OCI-LY7 (cell line): ENCODE data around the gene GTSF1L. TPM values are rescaled to one million over a fixed set of nuclear protein-coding genes. Genes with fewer than 3 reads are reported as not detected.
"Not testable (repeated sequence)": the region's sequence is repeated elsewhere in the genome, so short reads cannot be mapped to it uniquely, and the experiment has no call there.

ENCODE experiments used
- BruUV-seq: library from RNA; stranded (reverse); fragments of 400-500 nt; replicated peaks from 2 replicates; lab custom pipeline; 2021; lab: Mats Ljungman, UMichigan
- CTCF ChIA-PET: fragments of 300-600 bp; sonication (Branson Sonifier 250); formaldehyde crosslinking; loops from one replicate; lab custom pipeline; 2022; ENCODE audit warnings: antibody characterized with exemption; ENCODE audit not compliant: unreplicated experiment; lab: Charles Lee
- POLR2A ChIA-PET: fragments of 300-600 bp; sonication (Branson Sonifier 250); formaldehyde crosslinking; loops from one replicate; lab custom pipeline; 2022; ENCODE audit warnings: antibody characterized with exemption; lab: Charles Lee
- DNase-seq: peaks from one replicate; pipeline ENCODE4 v3.0.0-alpha.2; 2015; ENCODE audit warnings: low spot score
- H2AFZ ChIP-seq: fragments of 200-600 bp; sonication (generic), shearing (Covaris generic); 2 replicates; pipeline ENCODE4 v1.6.1; 2014; ENCODE audit warnings: mild to moderate bottlenecking, antibody characterized with exemption, low read length, moderate library complexity
- H3K27ac ChIP-seq: fragments of 200-600 bp; sonication (generic); 2 replicates; pipeline ENCODE4 v1.5.1; 2014; ENCODE audit warnings: mixed run types, low read depth, mild to moderate bottlenecking, moderate library complexity, low read length, inconsistent platforms; ENCODE audit not compliant: poor library complexity, severe bottlenecking
- H3K36me3 ChIP-seq: fragments of 200-600 bp; sonication (generic); 2 replicates; pipeline ENCODE4 v1.6.1; 2014; ENCODE audit warnings: mild to moderate bottlenecking, antibody characterized with exemption, low read length, moderate library complexity, mixed read lengths; ENCODE audit not compliant: insufficient read depth
- H3K4me1 ChIP-seq: fragments of 200-600 bp; sonication (generic); 2 replicates; pipeline ENCODE4 v1.5.1; 2014; ENCODE audit warnings: mild to moderate bottlenecking, low read length; ENCODE audit not compliant: insufficient read depth, poor library complexity, severe bottlenecking
- H3K4me2 ChIP-seq: fragments of 200-600 bp; sonication (generic); 2 replicates; pipeline ENCODE4 v1.6.1; 2014; ENCODE audit warnings: mild to moderate bottlenecking, low read length
- H3K4me3 ChIP-seq: fragments of 200-600 bp; sonication (generic); 2 replicates; pipeline ENCODE4 v1.5.1; 2014; ENCODE audit warnings: mild to moderate bottlenecking, low read depth, low read length; ENCODE audit not compliant: poor library complexity, severe bottlenecking
- H3K79me2 ChIP-seq: fragments of 200-600 bp; sonication (generic); 2 replicates; pipeline ENCODE4 v1.6.1; 2016; ENCODE audit warnings: low read depth, mild to moderate bottlenecking, low read length, moderate library complexity, mixed read lengths; ENCODE audit not compliant: insufficient read depth
- H3K9me2 ChIP-seq: fragments of 200-600 bp; sonication (generic); 2 replicates; pipeline ENCODE4 v1.6.1; 2016; ENCODE audit warnings: mild to moderate bottlenecking, low read length, mixed read lengths; ENCODE audit not compliant: insufficient read depth
- H3K9me3 ChIP-seq: fragments of 200-600 bp; sonication (generic); 2 replicates; pipeline ENCODE4 v1.6.1; 2014; ENCODE audit warnings: mild to moderate bottlenecking, mixed run types, low read length, mixed read lengths
- H4K20me1 ChIP-seq: fragments of 200-600 bp; sonication (generic); 2 replicates; pipeline ENCODE4 v1.6.1; 2014; ENCODE audit warnings: mild to moderate bottlenecking, antibody characterized with exemption, low read length, moderate library complexity, mixed read lengths; ENCODE audit not compliant: insufficient read depth
- EZH2phosphoT487 ChIP-seq: fragments of 200-600 bp; sonication (generic); IDR thresholded peaks from 2 replicates; pipeline ENCODE4 v1.6.1; 2018; ENCODE audit warnings: low read depth, borderline replicate concordance, mild to moderate bottlenecking, mixed run types, antibody characterized with exemption, low read length, moderate library complexity, mixed read lengths
- intact Hi-C: fragments of 100-400 bp; cut with micrococcal nuclease; formaldehyde crosslinking; loops from one replicate; pipeline ENCODE4 v1.10.0; 2022; ENCODE audit not compliant: unreplicated experiment
- total RNA-seq, 2 experiments: library from RNA; depleted of rRNA in 1 of 2; stranded (reverse); fragments of >200 nt in 1 of 2; shearing (Covaris generic) in 1 of 2; gene quantifications; 2 replicates each; pipeline ENCODE4 v1.2.3, GENCODE V29; 2014 to 2022
- TF ChIP-seq, protein P1 (sequence below): fragments of 200-600 bp; sonication (generic); conservative IDR thresholded peaks from 2 replicates; pipeline ENCODE4 v1.5.1; 2014; ENCODE audit warnings: mild to moderate bottlenecking, antibody characterized with exemption, low read length, moderate library complexity, mixed read lengths

The GTSF1L gene
- total RNA-seq, 2 experiments from 2014 or later = 3.1 to 3.3 TPM

DNA sequence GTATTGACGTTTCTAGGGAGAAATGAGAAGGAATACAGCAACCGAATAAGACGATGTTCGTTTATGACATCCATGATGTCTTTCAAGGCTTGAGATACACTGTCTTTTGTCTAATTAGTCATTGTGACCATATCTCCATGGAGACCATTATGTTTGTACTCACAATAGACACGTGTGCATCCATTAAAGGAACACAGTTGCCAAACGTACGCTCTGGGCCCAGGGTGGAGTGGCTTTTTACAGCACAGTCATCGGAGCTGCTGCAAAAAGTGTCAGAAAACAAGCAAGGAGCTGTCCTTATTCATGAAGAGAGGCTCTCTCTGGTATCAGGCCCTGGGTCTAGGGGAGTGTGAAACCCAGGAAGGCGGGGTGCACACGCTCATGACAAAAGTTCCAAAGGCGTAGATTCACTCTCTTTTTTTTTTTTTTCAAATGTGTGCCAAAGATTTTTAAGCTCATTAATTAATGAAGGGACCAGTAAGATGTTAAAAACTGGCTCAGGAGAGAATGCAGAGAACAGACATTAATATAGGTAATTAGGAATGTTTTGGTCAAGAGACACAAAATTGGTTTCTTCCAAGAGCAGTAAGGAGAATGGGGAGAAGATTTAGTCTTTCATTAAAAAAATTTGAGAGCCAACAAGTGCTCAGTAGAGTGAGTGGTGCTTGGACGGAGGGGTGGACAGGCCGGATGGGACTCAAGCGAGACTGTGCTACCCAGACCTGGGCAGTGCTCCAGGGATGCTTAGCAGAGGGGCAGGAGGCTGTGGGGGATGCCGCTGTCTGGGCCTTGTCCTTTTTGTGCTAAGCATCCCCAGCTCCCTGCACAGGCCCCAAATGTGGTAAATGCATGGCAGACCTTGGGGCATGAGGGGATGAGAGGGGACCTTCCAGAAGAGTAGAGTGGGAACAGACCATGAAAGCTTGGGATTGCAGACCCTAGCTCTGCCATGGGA lies 34.9 kb upstream of the GTSF1L start:
- intact Hi-C loops = no loop called here
- POLR2A ChIA-PET = interaction anchor here (0.9 kb wide), 1 partner anchor 10 kb away, joined by 3 read pairs; no protein-coding TSS in a partner anchor
- H2AFZ ChIP-seq = no peak overlapping the region
- no peak overlapping the region for H3K4me3 ChIP-seq
- no peaks in the 10 kb centered on the region for H3K4me1 ChIP-seq
- H3K9me3 ChIP-seq = no peaks in the 10 kb centered on the region
- TF ChIP-seq EZH2phosphoT487 = no peak
- TF ChIP-seq, protein P1, sequence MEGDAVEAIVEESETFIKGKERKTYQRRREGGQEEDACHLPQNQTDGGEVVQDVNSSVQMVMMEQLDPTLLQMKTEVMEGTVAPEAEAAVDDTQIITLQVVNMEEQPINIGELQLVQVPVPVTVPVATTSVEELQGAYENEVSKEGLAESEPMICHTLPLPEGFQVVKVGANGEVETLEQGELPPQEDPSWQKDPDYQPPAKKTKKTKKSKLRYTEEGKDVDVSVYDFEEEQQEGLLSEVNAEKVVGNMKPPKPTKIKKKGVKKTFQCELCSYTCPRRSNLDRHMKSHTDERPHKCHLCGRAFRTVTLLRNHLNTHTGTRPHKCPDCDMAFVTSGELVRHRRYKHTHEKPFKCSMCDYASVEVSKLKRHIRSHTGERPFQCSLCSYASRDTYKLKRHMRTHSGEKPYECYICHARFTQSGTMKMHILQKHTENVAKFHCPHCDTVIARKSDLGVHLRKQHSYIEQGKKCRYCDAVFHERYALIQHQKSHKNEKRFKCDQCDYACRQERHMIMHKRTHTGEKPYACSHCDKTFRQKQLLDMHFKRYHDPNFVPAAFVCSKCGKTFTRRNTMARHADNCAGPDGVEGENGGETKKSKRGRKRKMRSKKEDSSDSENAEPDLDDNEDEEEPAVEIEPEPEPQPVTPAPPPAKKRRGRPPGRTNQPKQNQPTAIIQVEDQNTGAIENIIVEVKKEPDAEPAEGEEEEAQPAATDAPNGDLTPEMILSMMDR = no peak
- H4K20me1 ChIP-seq = no peaks in the 10 kb centered on the region
- no peaks in the 10 kb centered on the region for H3K9me2 ChIP-seq
- no TSS peak for BruUV-seq
- no peak overlapping the region for H3K27ac ChIP-seq
- no peaks in the 10 kb centered on the region for H3K36me3 ChIP-seq
- DNase-seq = no peak
- no peak overlapping the region for H3K4me2 ChIP-seq
- CTCF ChIA-PET = no interaction called here
- no peaks in the 10 kb centered on the region for H3K79me2 ChIP-seq

DNA sequence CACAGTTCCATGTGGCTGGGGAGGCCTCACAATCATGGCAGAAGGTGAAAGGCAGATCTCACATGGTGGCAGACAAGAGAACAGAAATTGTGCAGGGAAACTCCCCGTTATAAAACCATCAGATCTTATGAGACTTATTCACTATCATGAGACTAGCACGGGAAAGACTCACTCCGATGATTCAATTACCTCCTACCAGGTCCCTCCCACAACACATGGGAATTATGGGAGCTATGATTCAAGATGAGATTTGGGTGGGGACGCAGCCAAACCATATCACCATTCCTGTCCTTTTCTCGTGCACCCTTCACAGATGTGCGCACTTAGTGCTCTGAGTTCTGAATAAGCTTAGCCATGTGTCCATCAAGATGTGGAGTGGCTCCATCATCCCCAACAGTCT lies 31.1 kb upstream of the GTSF1L start:
- CTCF ChIA-PET, H2AFZ ChIP-seq: not testable (repeated sequence)

DNA sequence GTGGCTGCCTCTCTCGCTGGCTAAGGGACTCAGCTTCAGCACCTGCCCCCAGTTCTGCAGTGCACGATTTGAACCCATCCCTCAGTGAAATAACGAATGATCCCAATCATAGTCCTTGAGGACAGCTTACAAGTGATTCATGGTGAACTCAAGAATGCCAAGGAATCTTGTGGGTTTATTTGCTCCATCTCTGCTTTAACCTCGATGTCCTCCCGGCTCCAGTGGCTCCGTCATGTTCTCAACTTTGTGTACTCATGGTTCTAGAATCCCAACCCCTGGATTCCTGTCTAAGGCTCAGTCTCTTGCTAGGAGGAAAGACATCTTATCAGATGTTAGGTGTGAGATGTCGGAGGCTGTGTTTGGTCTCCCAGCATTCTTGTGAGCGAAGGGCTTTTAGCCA lies 29.0 kb upstream of the GTSF1L start:
- ChIA-PET CTCF (interaction anchor here (0.6 to 1.5 kb wide), 2 partner anchors 84 to 1576 kb away, joined by 3 read pairs; no protein-coding TSS in a partner anchor), POLR2A (interaction anchor here (1.4 kb wide), 1 partner anchor 9 kb away, joined by 12 read pairs; no protein-coding TSS in a partner anchor)
- Histone ChIP-seq H4K20me1 (no peaks in the 10 kb centered on the region), H2AFZ (no peak overlapping the region), H3K27ac (no peak overlapping the region), H3K79me2 (no peaks in the 10 kb centered on the region), H3K4me3 (no peak overlapping the region), H3K36me3 (no peaks in the 10 kb centered on the region), H3K4me2 (no peak overlapping the region), H3K4me1 (peaks cover 23% of the 10 kb centered on the region), H3K9me3 (no peaks in the 10 kb centered on the region), H3K9me2 (no peaks in the 10 kb centered on the region)
- no TSS peak for BruUV-seq
- no peak for DNase-seq
- intact Hi-C loops = no loop called here
- TF ChIP-seq, protein P1 = no peak
- no peak for TF ChIP-seq EZH2phosphoT487

More for the DNA sequence above, 31.1 kb upstream of the GTSF1L start:
- POLR2A ChIA-PET, H3K4me2 ChIP-seq, H3K4me3 ChIP-seq, H3K4me1 ChIP-seq, H4K20me1 ChIP-seq, H3K9me3 ChIP-seq, H3K79me2 ChIP-seq, H3K27ac ChIP-seq, H3K9me2 ChIP-seq, H3K36me3 ChIP-seq, BruUV-seq, DNase-seq, intact Hi-C loops: not testable (repeated sequence)
